Neural crest cell (in vitro differentiated cells): Measurements from ENCODE around the gene SNCAIP. TPM values are rescaled to one million over a fixed set of nuclear protein-coding genes. Genes with fewer than 3 reads are reported as not detected.

ENCODE experiments used
- DNase-seq: peaks from one replicate; pipeline ENCODE4 v3.0.0; 2021; ENCODE audit warnings: low read depth, mixed read lengths, low spot score
- H3K27ac Mint-ChIP-seq: one replicate; pipeline ENCODE4 v1.8.0; 2021; ENCODE audit warnings: mild to moderate bottlenecking, mixed read lengths; ENCODE audit not compliant: unreplicated experiment
- H3K27me3 Mint-ChIP-seq: 2 replicates; pipeline ENCODE4 v1.8.0; 2021; ENCODE audit warnings: low read depth, mild to moderate bottlenecking, mixed read lengths
- H3K36me3 Mint-ChIP-seq: 2 replicates; pipeline ENCODE4 v1.8.0; 2021; ENCODE audit warnings: low read depth, mild to moderate bottlenecking, mixed read lengths
- H3K4me1 Mint-ChIP-seq: 2 replicates; pipeline ENCODE4 v1.8.0; 2021; ENCODE audit warnings: mixed read lengths
- H3K4me3 Mint-ChIP-seq: one replicate; pipeline ENCODE4 v1.8.0; 2021; ENCODE audit warnings: mild to moderate bottlenecking, mixed read lengths
- H3K9me3 Mint-ChIP-seq: 2 replicates; pipeline ENCODE4 v1.8.0; 2021; ENCODE audit warnings: mixed read lengths
- CTCF ChIP-seq: fragments of 200-600 bp; sonication (generic); conservative IDR thresholded peaks from 2 replicates; pipeline ENCODE4 v1.5.0; 2021; ENCODE audit warnings: antibody characterized with exemption, mild to moderate bottlenecking
- total RNA-seq: library from RNA; stranded (reverse); gene quantifications from 2 replicates; pipeline ENCODE4 v1.2.1, GENCODE V29; 2021

SNCAIP gene
- total RNA-seq, 1 donor from 2014 or later: 10.2 TPM

- no peak for TF ChIP-seq CTCF
- DNase-seq: no peak
- H3K4me3 Mint-ChIP-seq: no peak overlapping the region
- no peaks in the 10 kb centered on the region for H3K9me3 Mint-ChIP-seq
- H3K27me3 Mint-ChIP-seq: no peaks in the 10 kb centered on the region
- H3K4me1 Mint-ChIP-seq: peaks cover 14% of the 10 kb centered on the region
- peaks cover 2% of the 10 kb centered on the region for H3K36me3 Mint-ChIP-seq
- H3K27ac Mint-ChIP-seq: no peak overlapping the region
Measured at GRCh38 chr5:122423221-122423620, 111.2 kb downstream of the SNCAIP start.

GRCh38 chr5:122424132-122424531 is 112.1 kb downstream of the SNCAIP start:
- peaks cover 5% of the 10 kb centered on the region for H3K36me3 Mint-ChIP-seq
- no peak overlapping the region for H3K4me3 Mint-ChIP-seq
- TF ChIP-seq CTCF: no peak
- no peaks in the 10 kb centered on the region for H3K27me3 Mint-ChIP-seq
- no peaks in the 10 kb centered on the region for H3K9me3 Mint-ChIP-seq
- DNase-seq: no peak
- H3K27ac Mint-ChIP-seq: no peak overlapping the region
- H3K4me1 Mint-ChIP-seq: peaks cover 14% of the 10 kb centered on the region

- H3K36me3 Mint-ChIP-seq: peaks cover 8% of the 10 kb centered on the region
- H3K27ac Mint-ChIP-seq: no peak overlapping the region
- DNase-seq: no peak
- no peaks in the 10 kb centered on the region for H3K27me3 Mint-ChIP-seq
- peaks cover 2% of the 10 kb centered on the region for H3K9me3 Mint-ChIP-seq
- peaks cover 24% of the 10 kb centered on the region for H3K4me1 Mint-ChIP-seq
- H3K4me3 Mint-ChIP-seq: no peak overlapping the region
- no peak for TF ChIP-seq CTCF
Measured at GRCh38 chr5:122426301-122426700, 114.3 kb downstream of the SNCAIP start.

- Mint-ChIP-seq H3K27ac (no peak overlapping the region), H3K4me1 (peaks cover 24% of the 10 kb centered on the region), H3K27me3 (no peaks in the 10 kb centered on the region), H3K4me3 (no peak overlapping the region), H3K36me3 (peaks cover 8% of the 10 kb centered on the region), H3K9me3 (peaks cover 2% of the 10 kb centered on the region)
- no peak for DNase-seq
- no peak for TF ChIP-seq CTCF
Measured at GRCh38 chr5:122427621-122428020, 115.6 kb downstream of the SNCAIP start.

GRCh38 chr5:122429545-122430318 is 117.7 kb downstream of the SNCAIP start:
- TF ChIP-seq CTCF: no peak
- Mint-ChIP-seq H3K36me3 (peaks cover 11% of the 10 kb centered on the region), H3K4me3 (no peak overlapping the region), H3K27me3 (peaks cover 3% of the 10 kb centered on the region), H3K27ac (no peak overlapping the region), H3K4me1 (peaks cover 21% of the 10 kb centered on the region), H3K9me3 (peaks cover 2% of the 10 kb centered on the region)
- DNase-seq: no peak
